Measurements from ENCODE around the gene POMC. TPM values are rescaled to one million over a fixed set of nuclear protein-coding genes. Genes with fewer than 3 reads are reported as not detected.
A peak's percentile ranks its signal among the peaks of the same experiment; 100 is the strongest.

Gene POMC
- total and polyA plus RNA-seq, 2 of the 13 experiments (the other 11 are each of a cell fraction or from before 2014, with no cell fraction given) = not detected

DNA sequence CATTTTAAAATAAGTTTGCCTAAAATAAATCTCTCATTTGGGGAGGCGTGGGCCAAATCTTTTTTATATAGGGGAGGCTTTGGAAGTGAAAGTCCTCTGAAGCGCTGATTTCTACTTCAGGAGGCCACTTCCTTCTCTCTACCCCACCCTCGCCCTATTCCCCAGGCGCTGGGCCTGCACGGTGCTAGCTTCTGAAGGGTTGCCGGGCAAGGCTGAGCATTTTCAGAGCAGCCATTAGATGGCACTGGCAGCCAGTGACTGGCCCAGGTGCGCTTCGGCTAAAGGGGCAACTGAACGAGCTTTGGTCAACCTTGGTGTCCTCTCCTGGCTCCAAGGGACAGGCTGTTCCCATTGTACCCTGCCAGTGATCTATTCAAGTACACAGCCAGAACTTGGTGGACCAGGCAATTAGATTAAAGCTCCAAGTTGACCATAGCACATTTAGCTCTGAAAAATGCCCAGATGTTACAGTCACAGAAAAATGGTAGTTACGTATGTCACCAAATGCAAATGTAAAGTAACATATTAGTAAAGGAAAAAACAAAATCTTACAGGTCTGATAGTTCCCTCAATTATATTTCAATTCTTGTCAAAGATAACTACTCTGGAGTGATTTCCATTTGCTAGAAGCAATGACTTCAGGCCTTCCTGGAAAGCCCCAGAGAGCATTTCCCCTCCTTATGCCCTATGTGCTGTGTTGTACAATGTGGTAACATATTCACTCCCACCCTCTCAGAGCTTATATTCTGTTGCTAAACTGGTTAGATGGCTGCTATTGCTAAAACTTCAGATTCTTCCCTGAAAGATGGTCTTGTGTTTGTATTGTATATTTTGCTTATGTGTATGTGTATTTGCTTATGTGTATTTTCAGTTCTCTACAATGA is 2.1 kb downstream of the POMC start (continued):
- TF ChIP-seq, protein P1, sequence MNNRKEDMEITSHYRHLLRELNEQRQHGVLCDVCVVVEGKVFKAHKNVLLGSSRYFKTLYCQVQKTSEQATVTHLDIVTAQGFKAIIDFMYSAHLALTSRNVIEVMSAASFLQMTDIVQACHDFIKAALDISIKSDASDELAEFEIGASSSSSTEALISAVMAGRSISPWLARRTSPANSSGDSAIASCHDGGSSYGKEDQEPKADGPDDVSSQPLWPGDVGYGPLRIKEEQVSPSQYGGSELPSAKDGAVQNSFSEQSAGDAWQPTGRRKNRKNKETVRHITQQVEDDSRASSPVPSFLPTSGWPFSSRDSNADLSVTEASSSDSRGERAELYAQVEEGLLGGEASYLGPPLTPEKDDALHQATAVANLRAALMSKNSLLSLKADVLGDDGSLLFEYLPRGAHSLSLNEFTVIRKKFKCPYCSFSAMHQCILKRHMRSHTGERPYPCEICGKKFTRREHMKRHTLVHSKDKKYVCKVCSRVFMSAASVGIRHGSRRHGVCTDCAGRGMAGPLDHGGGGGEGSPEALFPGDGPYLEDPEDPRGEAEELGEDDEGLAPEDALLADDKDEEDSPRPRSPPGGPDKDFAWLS (CRISPR knock-in tag; IDR thresholded peaks at IDR 0.05; ENCODE audit: borderline replicate concordance) = no peak
- TF ChIP-seq MLLT10 (CRISPR knock-in tag; IDR thresholded peaks at IDR 0.05) = no peak
- peak; percentile 33; the same call in 1 of the 2 replicates for TF ChIP-seq SALL1 (CRISPR knock-in tag; IDR thresholded peaks at IDR 0.05)
- 0 out of 2 replicates have a peak, but pooled peaks have one; percentile 34 for TF ChIP-seq ERF (CRISPR knock-in tag; IDR thresholded peaks at IDR 0.05)
- no peak for TF ChIP-seq ATF7-NPFF (CRISPR knock-in tag; IDR thresholded peaks at IDR 0.05; ENCODE audit: low read depth)
- TF ChIP-seq ZNF124 (CRISPR knock-in tag; IDR thresholded peaks at IDR 0.05) = no peak
- TF ChIP-seq SIN3A (IDR thresholded peaks at IDR 0.05; ENCODE audit: borderline replicate concordance, low read depth, low read length) = no peak
- TF ChIP-seq PHF8 (CRISPR knock-in tag; IDR thresholded peaks at IDR 0.05) = no peak
- TF ChIP-seq ZNF75D (CRISPR knock-in tag; IDR thresholded peaks at IDR 0.05; ENCODE audit: borderline replicate concordance) = no peak
- TF ChIP-seq, protein P2, sequence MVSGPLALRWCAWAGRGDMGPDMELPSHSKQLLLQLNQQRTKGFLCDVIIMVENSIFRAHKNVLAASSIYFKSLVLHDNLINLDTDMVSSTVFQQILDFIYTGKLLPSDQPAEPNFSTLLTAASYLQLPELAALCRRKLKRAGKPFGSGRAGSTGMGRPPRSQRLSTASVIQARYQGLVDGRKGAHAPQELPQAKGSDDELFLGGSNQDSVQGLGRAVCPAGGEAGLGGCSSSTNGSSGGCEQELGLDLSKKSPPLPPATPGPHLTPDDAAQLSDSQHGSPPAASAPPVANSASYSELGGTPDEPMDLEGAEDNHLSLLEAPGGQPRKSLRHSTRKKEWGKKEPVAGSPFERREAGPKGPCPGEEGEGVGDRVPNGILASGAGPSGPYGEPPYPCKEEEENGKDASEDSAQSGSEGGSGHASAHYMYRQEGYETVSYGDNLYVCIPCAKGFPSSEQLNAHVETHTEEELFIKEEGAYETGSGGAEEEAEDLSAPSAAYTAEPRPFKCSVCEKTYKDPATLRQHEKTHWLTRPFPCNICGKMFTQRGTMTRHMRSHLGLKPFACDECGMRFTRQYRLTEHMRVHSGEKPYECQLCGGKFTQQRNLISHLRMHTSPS (CRISPR knock-in tag; IDR thresholded peaks at IDR 0.05; ENCODE audit: low read depth) = no peak
- TF ChIP-seq, protein P3, sequence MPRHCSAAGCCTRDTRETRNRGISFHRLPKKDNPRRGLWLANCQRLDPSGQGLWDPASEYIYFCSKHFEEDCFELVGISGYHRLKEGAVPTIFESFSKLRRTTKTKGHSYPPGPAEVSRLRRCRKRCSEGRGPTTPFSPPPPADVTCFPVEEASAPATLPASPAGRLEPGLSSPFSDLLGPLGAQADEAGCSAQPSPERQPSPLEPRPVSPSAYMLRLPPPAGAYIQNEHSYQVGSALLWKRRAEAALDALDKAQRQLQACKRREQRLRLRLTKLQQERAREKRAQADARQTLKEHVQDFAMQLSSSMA (CRISPR knock-in tag; IDR thresholded peaks at IDR 0.05) = no peak
- no peak for TF ChIP-seq ZBTB20 (CRISPR knock-in tag; IDR thresholded peaks at IDR 0.05; ENCODE audit: borderline replicate concordance, low read depth)
- TF ChIP-seq CREB1 (IDR thresholded peaks at IDR 0.05) = no peak
- no peak for TF ChIP-seq CREB1 (CRISPR knock-in tag; IDR thresholded peaks at IDR 0.05)
- TF ChIP-seq ZNF234 (CRISPR knock-in tag; conservative IDR thresholded peaks at IDR 0.05) = no peak
- no peak for TF ChIP-seq KLF15 (CRISPR knock-in tag; IDR thresholded peaks at IDR 0.05; ENCODE audit: borderline replicate concordance)
- TF ChIP-seq REPIN1 (CRISPR knock-in tag; IDR thresholded peaks at IDR 0.05; ENCODE audit: borderline replicate concordance, low read depth) = no peak
- TF ChIP-seq, protein P4, sequence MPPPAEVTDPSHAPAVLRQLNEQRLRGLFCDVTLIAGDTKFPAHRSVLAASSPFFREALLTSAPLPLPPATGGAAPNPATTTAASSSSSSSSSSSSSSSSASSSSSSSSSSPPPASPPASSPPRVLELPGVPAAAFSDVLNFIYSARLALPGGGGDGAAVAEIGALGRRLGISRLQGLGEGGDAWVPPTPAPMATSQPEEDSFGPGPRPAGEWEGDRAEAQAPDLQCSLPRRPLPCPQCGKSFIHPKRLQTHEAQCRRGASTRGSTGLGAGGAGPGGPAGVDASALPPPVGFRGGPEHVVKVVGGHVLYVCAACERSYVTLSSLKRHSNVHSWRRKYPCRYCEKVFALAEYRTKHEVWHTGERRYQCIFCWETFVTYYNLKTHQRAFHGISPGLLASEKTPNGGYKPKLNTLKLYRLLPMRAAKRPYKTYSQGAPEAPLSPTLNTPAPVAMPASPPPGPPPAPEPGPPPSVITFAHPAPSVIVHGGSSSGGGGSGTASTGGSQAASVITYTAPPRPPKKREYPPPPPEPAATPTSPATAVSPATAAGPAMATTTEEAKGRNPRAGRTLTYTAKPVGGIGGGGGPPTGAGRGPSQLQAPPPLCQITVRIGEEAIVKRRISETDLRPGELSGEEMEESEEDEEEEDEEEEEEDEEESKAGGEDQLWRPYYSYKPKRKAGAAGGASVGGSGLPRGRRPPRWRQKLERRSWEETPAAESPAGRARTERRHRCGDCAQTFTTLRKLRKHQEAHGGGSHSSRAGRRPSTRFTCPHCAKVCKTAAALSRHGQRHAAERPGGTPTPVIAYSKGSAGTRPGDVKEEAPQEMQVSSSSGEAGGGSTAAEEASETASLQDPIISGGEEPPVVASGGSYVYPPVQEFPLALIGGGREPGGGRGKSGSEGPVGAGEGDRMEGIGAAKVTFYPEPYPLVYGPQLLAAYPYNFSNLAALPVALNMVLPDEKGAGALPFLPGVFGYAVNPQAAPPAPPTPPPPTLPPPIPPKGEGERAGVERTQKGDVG (CRISPR knock-in tag; IDR thresholded peaks at IDR 0.05; ENCODE audit: borderline replicate concordance) = no peak
- no peak for TF ChIP-seq BRD4 (CRISPR knock-in tag; IDR thresholded peaks at IDR 0.05)
- TF ChIP-seq REXO4 (CRISPR knock-in tag; IDR thresholded peaks at IDR 0.05; ENCODE audit: borderline replicate concordance) = no peak

Data from HepG2 (cell line).